Right lobe of liver (tissue), 4 donors: Measurements from ENCODE around the gene MX1.
"Not testable (repeated sequence)": the region's sequence is repeated elsewhere in the genome, so short reads cannot be mapped to it uniquely, and the experiment has no call there.

Experiments
- POLR2A ChIP-seq: fragments of 450-650 bp; IDR thresholded peaks from one replicate; pipeline ENCODE4 v1.6.1; 2017; ENCODE audit warnings: antibody characterized with exemption, mild to moderate bottlenecking
- TF ChIP-seq, protein P1 (sequence below), 4 donors: fragments of 200-600 bp in 3 of 4; fragments of 450-650 bp in 1 of 4; IDR thresholded peaks; one replicate each; pipeline versions ENCODE4 v1.5.1 to v1.8.0; 2016 to 2022; ENCODE audit warnings: antibody characterized with exemption in 4 of 4, mild to moderate bottlenecking in 2 of 4
- donor health status: DM: no; HTN: no; CAD: no.
- donor health status: DM: no; HTN: no; CAD: no.
- donor health status: DM: no; HTN: yes; CAD: no.

DNA sequence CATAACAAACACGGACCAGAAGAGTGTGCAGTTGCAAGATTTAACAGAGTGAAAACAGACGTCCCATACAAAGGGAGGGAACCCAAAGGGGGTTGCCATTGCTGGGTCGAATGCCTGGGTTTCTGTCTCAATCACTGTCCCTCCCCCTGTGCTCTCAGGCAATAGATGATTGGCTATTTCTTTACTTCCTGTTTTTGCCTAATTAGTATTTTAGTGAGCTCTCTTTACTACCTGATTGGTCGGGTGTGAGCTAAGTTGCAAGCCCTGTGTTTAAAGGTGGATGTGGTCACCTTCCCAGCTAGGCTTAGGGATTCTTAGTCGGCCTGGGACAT lies 2.8 kb upstream of the MX1 start:
- TF ChIP-seq, protein P1, sequence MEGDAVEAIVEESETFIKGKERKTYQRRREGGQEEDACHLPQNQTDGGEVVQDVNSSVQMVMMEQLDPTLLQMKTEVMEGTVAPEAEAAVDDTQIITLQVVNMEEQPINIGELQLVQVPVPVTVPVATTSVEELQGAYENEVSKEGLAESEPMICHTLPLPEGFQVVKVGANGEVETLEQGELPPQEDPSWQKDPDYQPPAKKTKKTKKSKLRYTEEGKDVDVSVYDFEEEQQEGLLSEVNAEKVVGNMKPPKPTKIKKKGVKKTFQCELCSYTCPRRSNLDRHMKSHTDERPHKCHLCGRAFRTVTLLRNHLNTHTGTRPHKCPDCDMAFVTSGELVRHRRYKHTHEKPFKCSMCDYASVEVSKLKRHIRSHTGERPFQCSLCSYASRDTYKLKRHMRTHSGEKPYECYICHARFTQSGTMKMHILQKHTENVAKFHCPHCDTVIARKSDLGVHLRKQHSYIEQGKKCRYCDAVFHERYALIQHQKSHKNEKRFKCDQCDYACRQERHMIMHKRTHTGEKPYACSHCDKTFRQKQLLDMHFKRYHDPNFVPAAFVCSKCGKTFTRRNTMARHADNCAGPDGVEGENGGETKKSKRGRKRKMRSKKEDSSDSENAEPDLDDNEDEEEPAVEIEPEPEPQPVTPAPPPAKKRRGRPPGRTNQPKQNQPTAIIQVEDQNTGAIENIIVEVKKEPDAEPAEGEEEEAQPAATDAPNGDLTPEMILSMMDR (IDR thresholded peaks at IDR 0.05): not testable (repeated sequence)
- TF ChIP-seq POLR2A: not testable (repeated sequence)
